ENCODE data around the gene PLSCR4. TPM values are rescaled to one million over a fixed set of nuclear protein-coding genes. Genes with fewer than 3 reads are reported as not detected.
A peak's percentile ranks its signal among the peaks of the same experiment; 100 is the strongest.
"Not testable (repeated sequence)": the region's sequence is repeated elsewhere in the genome, so short reads cannot be mapped to it uniquely, and the experiment has no call there.

Gene PLSCR4
- total RNA-seq, 2 experiments from 2014 or later, result 0.31 TPM; not detected in 1

GRCh38 chr3:146269271-146269670 lies 18.4 kb upstream of the PLSCR4 start:
- Mint-ChIP-seq H3K27ac (no peak overlapping the region), H3K4me3 (no peak overlapping the region), H3K27me3 (ENCODE audit: low read depth) (peaks cover 2% of the 10 kb centered on the region), H3K4me1 (ENCODE audit: low read depth) (no peaks in the 10 kb centered on the region), H3K36me3 (ENCODE audit: low read depth) (no peaks in the 10 kb centered on the region), H3K9me3 (ENCODE audit: insufficient read depth) (no peaks in the 10 kb centered on the region)
- ChIA-PET POLR2A (no interaction called here), CTCF (no interaction called here)
- DNase-seq (no peak), ATAC-seq (no peak)

DNA sequence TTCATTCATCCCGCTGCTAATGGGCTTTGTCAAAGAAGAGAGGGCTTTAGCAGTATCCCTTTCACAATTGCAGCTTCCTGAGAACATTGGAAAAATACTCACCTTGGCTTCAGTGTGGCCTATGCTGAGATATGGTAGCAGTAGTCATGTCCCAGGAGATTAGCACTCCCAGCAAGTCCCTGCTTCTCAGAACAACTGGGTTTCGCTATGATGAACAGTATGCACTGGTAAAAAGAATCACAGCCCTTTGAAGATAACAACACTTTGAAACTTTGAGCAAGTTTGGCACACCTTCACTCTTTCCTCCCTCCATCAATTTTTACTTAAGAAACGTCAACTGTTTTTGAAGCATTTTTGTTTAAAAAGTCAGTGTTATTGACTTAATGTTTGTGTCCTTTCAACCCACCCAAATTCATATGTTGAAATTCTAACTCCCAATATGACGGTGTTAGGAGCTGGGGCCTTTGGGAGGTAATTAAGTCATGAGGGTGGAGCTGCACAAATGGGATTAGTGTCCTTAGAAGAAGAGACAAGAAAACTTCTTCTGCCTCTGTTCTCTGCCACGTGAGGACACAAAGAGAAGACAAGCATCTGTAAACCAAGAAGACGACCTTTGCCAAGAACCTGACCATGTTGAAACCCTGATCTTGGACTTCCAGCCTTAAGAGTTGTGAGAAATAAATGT lies 17.8 kb upstream of the PLSCR4 start:
- Mint-ChIP-seq H3K27ac (no peak overlapping the region), H3K27me3 (ENCODE audit: low read depth) (peaks cover 8% of the 10 kb centered on the region), H3K36me3 (ENCODE audit: low read depth) (no peaks in the 10 kb centered on the region), H3K4me3 (no peak overlapping the region), H3K9me3 (ENCODE audit: insufficient read depth) (no peaks in the 10 kb centered on the region), H3K4me1 (ENCODE audit: low read depth) (no peaks in the 10 kb centered on the region)
- ChIA-PET POLR2A (no interaction called here), CTCF (no interaction called here)
- DNase-seq, result no peak
- no peak for ATAC-seq

- Mint-ChIP-seq H3K36me3 (ENCODE audit: low read depth) (no peaks in the 10 kb centered on the region), H3K27ac (no peak overlapping the region), H3K9me3 (ENCODE audit: insufficient read depth) (no peaks in the 10 kb centered on the region), H3K4me1 (ENCODE audit: low read depth) (no peaks in the 10 kb centered on the region), H3K27me3 (ENCODE audit: low read depth) (peaks cover 14% of the 10 kb centered on the region), H3K4me3 (no peak overlapping the region)
- ATAC-seq (no peak), DNase-seq (no peak)
- ChIA-PET CTCF (no interaction called here), POLR2A (no interaction called here)
Observed at GRCh38 chr3:146265720-146266119, 14.8 kb upstream of the PLSCR4 start.

DNA sequence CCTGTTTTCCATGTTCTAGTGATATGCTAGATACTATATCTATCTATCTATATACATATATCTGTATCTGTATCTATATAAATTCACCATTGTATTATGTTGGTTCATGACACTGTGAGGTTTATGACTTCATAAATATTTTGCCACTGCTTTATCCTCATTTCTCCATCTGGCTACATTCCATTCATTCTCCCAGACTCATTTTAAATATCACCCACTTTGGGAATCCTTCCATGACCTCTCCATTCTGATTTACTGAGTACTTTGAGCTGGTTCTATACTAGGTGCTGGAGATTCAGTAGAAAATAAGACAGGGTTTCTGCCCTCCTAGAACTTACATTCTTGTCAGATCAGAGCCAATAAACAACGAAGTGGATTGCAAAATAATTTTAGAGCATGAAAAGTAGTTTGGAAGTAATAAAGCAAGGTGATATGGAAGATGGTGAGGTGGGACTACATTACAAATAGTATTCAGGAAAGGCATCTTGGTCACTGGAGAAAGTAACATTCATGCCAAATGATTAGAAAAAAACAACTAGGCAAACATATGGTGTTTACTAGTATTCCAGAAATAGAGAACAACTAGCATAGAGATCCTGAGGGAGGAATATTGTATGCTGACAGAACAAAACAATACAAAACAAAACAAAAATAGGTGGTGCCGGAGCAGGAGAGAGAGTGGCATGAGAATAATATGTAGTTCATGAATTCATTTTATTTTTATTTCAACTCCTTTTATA lies 11.6 kb upstream of the PLSCR4 start:
- H3K9me3 Mint-ChIP-seq (ENCODE audit: insufficient read depth), result no peaks in the 10 kb centered on the region
- ChIA-PET CTCF (interaction anchor here (1.8 kb wide), 1 partner anchor 73 kb away, joined by 4 read pairs; no protein-coding TSS in a partner anchor), POLR2A (no interaction called here)
- ATAC-seq (no peak), DNase-seq (no peak)
- no peaks in the 10 kb centered on the region for H3K36me3 Mint-ChIP-seq (ENCODE audit: low read depth)
- H3K4me3 Mint-ChIP-seq, result no peak overlapping the region
- peaks cover 15% of the 10 kb centered on the region for H3K27me3 Mint-ChIP-seq (ENCODE audit: low read depth)
- no peaks in the 10 kb centered on the region for H3K4me1 Mint-ChIP-seq (ENCODE audit: low read depth)
- no peak overlapping the region for H3K27ac Mint-ChIP-seq

DNA sequence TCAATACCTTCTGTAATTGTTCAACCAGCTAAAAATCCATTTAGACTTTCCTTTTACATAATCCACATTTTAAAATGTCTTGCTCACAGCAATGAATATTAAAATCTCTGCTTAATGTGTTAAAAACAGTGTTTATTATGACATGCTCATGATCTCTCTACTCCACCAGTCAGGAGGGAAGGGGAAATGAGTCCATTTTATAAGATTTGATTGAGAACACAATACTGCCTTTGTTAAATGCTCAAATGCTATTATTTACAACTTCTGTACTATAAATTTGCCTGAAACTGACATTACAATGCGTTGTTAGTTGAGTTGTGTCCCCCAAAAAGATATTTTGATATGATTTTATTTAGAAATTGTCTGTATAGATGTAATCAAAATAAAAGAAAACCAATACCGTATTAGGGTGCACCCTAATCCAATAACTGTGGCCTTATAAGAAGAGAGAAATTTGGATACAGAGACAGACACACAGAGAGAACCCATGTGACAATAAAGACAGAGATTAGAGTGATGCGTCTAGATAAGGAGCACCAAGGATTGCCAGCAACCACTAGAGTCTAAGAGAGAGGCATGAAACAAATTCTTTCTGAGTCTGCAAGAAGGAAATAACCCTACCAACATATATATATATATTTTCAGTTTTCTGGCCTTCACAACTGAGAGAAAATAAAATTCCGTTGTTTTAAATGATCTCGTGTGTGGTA lies 9.1 kb upstream of the PLSCR4 start:
- Mint-ChIP-seq H3K4me1 (ENCODE audit: low read depth) (no peaks in the 10 kb centered on the region), H3K36me3 (ENCODE audit: low read depth) (no peaks in the 10 kb centered on the region)

GRCh38 chr3:146256851-146257486 lies 6.1 kb upstream of the PLSCR4 start:
- no peak for DNase-seq
- Mint-ChIP-seq H3K4me3 (no peak overlapping the region), H3K27me3 (ENCODE audit: low read depth) (peaks cover 15% of the 10 kb centered on the region), H3K36me3 (ENCODE audit: low read depth) (no peaks in the 10 kb centered on the region), H3K9me3 (ENCODE audit: insufficient read depth) (no peaks in the 10 kb centered on the region), H3K4me1 (ENCODE audit: low read depth) (no peaks in the 10 kb centered on the region), H3K27ac (no peak overlapping the region)
- POLR2A ChIA-PET, result no interaction called here
- no peak for ATAC-seq
- CTCF ChIA-PET, result no interaction called here

More for the DNA sequence above, 9.1 kb upstream of the PLSCR4 start:
- no peaks in the 10 kb centered on the region for H3K9me3 Mint-ChIP-seq (ENCODE audit: insufficient read depth)
- ChIA-PET CTCF (no interaction called here), POLR2A (no interaction called here)
- H3K4me3 Mint-ChIP-seq, result no peak overlapping the region
- DNase-seq (no peak), ATAC-seq (no peak)
- peaks cover 17% of the 10 kb centered on the region for H3K27me3 Mint-ChIP-seq (ENCODE audit: low read depth)
- no peak overlapping the region for H3K27ac Mint-ChIP-seq

- DNase-seq; H3K4me3 Mint-ChIP-seq; H3K9me3 Mint-ChIP-seq (ENCODE audit: insufficient read depth); ATAC-seq; H3K36me3 Mint-ChIP-seq (ENCODE audit: low read depth); H3K27ac Mint-ChIP-seq; H3K4me1 Mint-ChIP-seq (ENCODE audit: low read depth); POLR2A ChIA-PET; CTCF ChIA-PET: not testable (repeated sequence)
- H3K27me3 Mint-ChIP-seq (ENCODE audit: low read depth), result peaks cover 36% of the 10 kb centered on the region
Observed at GRCh38 chr3:146252445-146252844, 1.5 kb upstream of the PLSCR4 start.

GRCh38 chr3:146249921-146250320 lies 984 bp downstream of the PLSCR4 start:
- Mint-ChIP-seq H3K27me3 (ENCODE audit: low read depth) (peaks cover 38% of the 10 kb centered on the region), H3K4me3 (peak overlapping the region; percentile 71), H3K27ac (no peak overlapping the region), H3K36me3 (ENCODE audit: low read depth) (no peaks in the 10 kb centered on the region), H3K9me3 (ENCODE audit: insufficient read depth) (no peaks in the 10 kb centered on the region), H3K4me1 (ENCODE audit: low read depth) (peaks cover 4% of the 10 kb centered on the region)
- CTCF ChIA-PET, result no interaction called here
- POLR2A ChIA-PET, result no interaction called here
- no peak for ATAC-seq
- DNase-seq, result no peak

DNA sequence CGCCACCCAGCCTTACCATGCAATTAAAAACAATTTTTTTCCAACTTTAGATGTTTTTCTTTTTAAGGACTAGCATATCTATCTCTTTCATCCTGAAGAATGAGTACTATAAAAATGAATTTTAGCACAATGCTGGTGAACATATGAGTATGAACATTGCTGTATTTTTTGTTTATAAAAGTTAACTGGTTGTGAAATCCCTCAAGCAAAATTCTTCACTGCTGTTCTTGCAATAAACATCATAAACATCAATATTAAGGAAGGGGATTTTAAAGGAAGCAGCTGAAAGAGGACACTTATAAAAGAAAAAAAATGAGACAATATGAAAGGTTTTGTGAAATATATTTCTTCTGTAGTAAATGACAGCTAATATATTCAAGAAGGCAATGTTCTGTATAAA lies 3.0 kb downstream of the PLSCR4 start:
- H3K27me3 Mint-ChIP-seq (ENCODE audit: low read depth), result peaks cover 32% of the 10 kb centered on the region
- ATAC-seq (no peak), DNase-seq (no peak)
- CTCF ChIA-PET, result no interaction called here
- H3K27ac Mint-ChIP-seq, result no peak overlapping the region
- H3K36me3 Mint-ChIP-seq (ENCODE audit: low read depth), result no peaks in the 10 kb centered on the region
- no peak overlapping the region for H3K4me3 Mint-ChIP-seq
- POLR2A ChIA-PET, result no interaction called here
- H3K4me1 Mint-ChIP-seq (ENCODE audit: low read depth), result peaks cover 4% of the 10 kb centered on the region
- no peaks in the 10 kb centered on the region for H3K9me3 Mint-ChIP-seq (ENCODE audit: insufficient read depth)

DNA sequence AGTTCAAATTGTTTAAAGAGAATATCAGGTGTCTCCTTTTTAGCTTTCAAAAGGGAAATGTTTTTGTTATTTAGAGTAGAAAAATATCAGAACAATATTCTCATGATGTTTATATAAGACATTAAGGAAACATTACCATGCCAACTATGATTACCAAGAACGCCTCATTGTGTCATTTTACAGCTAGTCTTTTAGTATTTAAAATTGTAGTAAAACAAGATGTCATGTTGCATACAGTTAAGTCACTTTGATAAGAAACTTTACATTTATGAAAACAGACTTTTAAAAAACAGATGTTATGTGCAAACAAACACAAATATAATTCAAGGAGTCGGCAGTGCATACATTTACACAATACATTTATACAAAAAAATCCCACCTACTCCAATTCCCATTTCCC lies 4.4 kb downstream of the PLSCR4 start:
- ATAC-seq, result no peak
- Mint-ChIP-seq H3K27me3 (ENCODE audit: low read depth) (peaks cover 24% of the 10 kb centered on the region), H3K4me3 (no peak overlapping the region), H3K27ac (no peak overlapping the region), H3K9me3 (ENCODE audit: insufficient read depth) (no peaks in the 10 kb centered on the region), H3K36me3 (ENCODE audit: low read depth) (no peaks in the 10 kb centered on the region), H3K4me1 (ENCODE audit: low read depth) (peaks cover 4% of the 10 kb centered on the region)
- DNase-seq, result no peak
- ChIA-PET CTCF (no interaction called here), POLR2A (no interaction called here)

GRCh38 chr3:146243559-146243958 lies 7.3 kb downstream of the PLSCR4 start:
- Mint-ChIP-seq H3K36me3 (ENCODE audit: low read depth) (no peaks in the 10 kb centered on the region), H3K27me3 (ENCODE audit: low read depth) (peaks cover 10% of the 10 kb centered on the region), H3K4me3 (no peak overlapping the region), H3K9me3 (ENCODE audit: insufficient read depth) (no peaks in the 10 kb centered on the region), H3K4me1 (ENCODE audit: low read depth) (no peaks in the 10 kb centered on the region), H3K27ac (no peak overlapping the region)
- CTCF ChIA-PET, result no interaction called here
- POLR2A ChIA-PET, result no interaction called here
- ATAC-seq, result no peak
- no peak for DNase-seq
